Astrocyte of the spinal cord (primary cell): ENCODE results near the gene AP1G2.
A peak's percentile ranks its signal among the peaks of the same experiment; 100 is the strongest.

Source experiments
- DNase-seq: peaks from one replicate; pipeline ENCODE4 v3.0.0; 2011; ENCODE audit warnings: low read depth, low spot score
- H3K4me3 ChIP-seq: 2 replicates; pipeline ENCODE4 v1.5.1; 2011; ENCODE audit warnings: low read depth, mild to moderate bottlenecking, low read length, moderate library complexity
- CTCF ChIP-seq: IDR thresholded peaks from 2 replicates; pipeline ENCODE4 v1.5.1; 2012; ENCODE audit warnings: low read depth, mild to moderate bottlenecking, low read length, inconsistent platforms
- in situ Hi-C: cut with HindIII; loops from 2 replicates; pipeline ENCODE4 v1.10.0; 2017; ENCODE audit warnings: low sequenced_read_pairs

AP1G2 gene

GRCh38 chr14:23557521-23557920 is 10.1 kb downstream of the AP1G2 start:
- TF ChIP-seq CTCF: no peak
- no peak overlapping the region for H3K4me3 ChIP-seq
- in situ Hi-C loops: no loop called here
- DNase-seq: no peak

GRCh38 chr14:23556700-23557440 is 10.7 kb downstream of the AP1G2 start:
- in situ Hi-C loops: no loop called here
- DNase-seq: no peak
- TF ChIP-seq CTCF: no peak
- peak overlapping the region; percentile 76 for H3K4me3 ChIP-seq

- in situ Hi-C loops: no loop called here
- DNase-seq: peak; percentile 91
- peak within 1 kb of the TSS; percentile 76 for H3K4me3 ChIP-seq
- no peak for TF ChIP-seq CTCF
Measured at GRCh38 chr14:23555882-23556699, 11.5 kb downstream of the AP1G2 start, which contains the start of gene THTPA. Gene THTPA (plus strand): TSS chr14:23556271. CDS start chr14:23556758, 487 bp downstream.

- TF ChIP-seq CTCF: no peak
- no peak for DNase-seq
- in situ Hi-C loops: no loop called here
- peak overlapping the region; percentile 76 for H3K4me3 ChIP-seq
Measured at GRCh38 chr14:23555533-23555881, 12.1 kb downstream of the AP1G2 start.

GRCh38 chr14:23551266-23552028 is 16.1 kb downstream of the AP1G2 start, which contains the start of gene ZFHX2:
Gene ZFHX2 (minus strand): TSS chr14:23551765. CDS start chr14:23535325, 16,440 bp downstream.
- DNase-seq: peak; percentile 61
- peak within 1 kb of the TSS; percentile 69 for H3K4me3 ChIP-seq
- no peak for TF ChIP-seq CTCF
- in situ Hi-C loops: no loop called here

GRCh38 chr14:23550812-23551265 is 16.8 kb downstream of the AP1G2 start:
- DNase-seq: no peak
- H3K4me3 ChIP-seq: peak overlapping the region; percentile 69
- in situ Hi-C loops: no loop called here
- no peak for TF ChIP-seq CTCF
